H1 (cell line): ENCODE measurements around the gene BCKDHB.

Experiments used
- MAX ChIP-seq: IDR thresholded peaks from 2 replicates; pipeline ENCODE4 v1.6.1; 2012; ENCODE audit warnings: inconsistent platforms
- POLR2A ChIP-seq, 2 experiments: IDR thresholded peaks; 1 replicate in 1 of 2; 2 replicates in 1 of 2; pipeline ENCODE4 v1.6.1; 2011; ENCODE audit warnings: low read depth in 2 of 2, low read length in 2 of 2, mild to moderate bottlenecking in 2 of 2; ENCODE audit errors: control extremely low read depth in 1 of 2
- SIN3A ChIP-seq, 2 experiments: IDR thresholded peaks in 1 of 2; conservative IDR thresholded peaks in 1 of 2; 2 replicates each; pipeline ENCODE4 v1.6.1; 2011 to 2012; ENCODE audit warnings: low read length in 2 of 2, improper control_type of control experiment in 1 of 2, low read depth in 1 of 2, mild to moderate bottlenecking in 1 of 2
- SIX5 ChIP-seq: IDR thresholded peaks from 2 replicates; pipeline ENCODE4 v1.6.1; 2011; ENCODE audit warnings: mild to moderate bottlenecking, low read depth, low read length
- USF2 ChIP-seq: IDR thresholded peaks from 2 replicates; pipeline ENCODE4 v1.6.1; 2011; ENCODE audit warnings: low read length, improper control_type of control experiment

DNA sequence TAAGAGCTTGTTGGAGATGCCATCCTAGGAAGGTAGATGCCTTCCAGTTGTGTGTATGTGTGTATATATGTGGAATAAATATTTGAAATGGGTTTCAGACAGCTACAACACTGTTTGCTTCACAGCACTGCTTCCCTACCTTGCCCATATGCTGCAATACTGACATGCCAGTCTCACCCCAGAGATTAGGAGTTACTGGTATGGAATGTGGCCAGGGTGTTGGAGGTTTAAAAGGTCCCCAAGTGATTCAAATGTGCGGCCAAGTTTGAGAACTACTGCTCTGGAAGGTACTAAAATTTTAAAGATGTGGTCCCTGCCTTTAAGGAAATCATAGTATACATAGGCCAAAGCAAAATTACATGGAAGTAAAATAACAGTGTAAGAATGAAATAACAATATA is 39.5 kb downstream of the BCKDHB start:
- TF ChIP-seq SIX5, result no peak
- no peak for TF ChIP-seq USF2
- TF ChIP-seq MAX, result no peak
- no peak for TF ChIP-seq SIN3A (conservative IDR thresholded peaks at IDR 0.05 in 1 of 2, IDR thresholded peaks at IDR 0.05 in 1 of 2; ENCODE audit: low read depth in 1 of 2, low read length in 2 of 2)
- TF ChIP-seq POLR2A (IDR thresholded peaks at IDR 0.05; ENCODE audit: control extremely low read depth in 1 of 2, low read depth in 2 of 2, low read length in 2 of 2), result no peak
